ENCODE results near the gene PLD3. TPM values are rescaled to one million over a fixed set of nuclear protein-coding genes. Genes with fewer than 3 reads are reported as not detected.
"Not testable (repeated sequence)": the region's sequence is repeated elsewhere in the genome, so short reads cannot be mapped to it uniquely, and the experiment has no call there.

The PLD3 gene
- total RNA-seq, 2 experiments from 2014 or later, result 57.8 to 69.1 TPM

DNA sequence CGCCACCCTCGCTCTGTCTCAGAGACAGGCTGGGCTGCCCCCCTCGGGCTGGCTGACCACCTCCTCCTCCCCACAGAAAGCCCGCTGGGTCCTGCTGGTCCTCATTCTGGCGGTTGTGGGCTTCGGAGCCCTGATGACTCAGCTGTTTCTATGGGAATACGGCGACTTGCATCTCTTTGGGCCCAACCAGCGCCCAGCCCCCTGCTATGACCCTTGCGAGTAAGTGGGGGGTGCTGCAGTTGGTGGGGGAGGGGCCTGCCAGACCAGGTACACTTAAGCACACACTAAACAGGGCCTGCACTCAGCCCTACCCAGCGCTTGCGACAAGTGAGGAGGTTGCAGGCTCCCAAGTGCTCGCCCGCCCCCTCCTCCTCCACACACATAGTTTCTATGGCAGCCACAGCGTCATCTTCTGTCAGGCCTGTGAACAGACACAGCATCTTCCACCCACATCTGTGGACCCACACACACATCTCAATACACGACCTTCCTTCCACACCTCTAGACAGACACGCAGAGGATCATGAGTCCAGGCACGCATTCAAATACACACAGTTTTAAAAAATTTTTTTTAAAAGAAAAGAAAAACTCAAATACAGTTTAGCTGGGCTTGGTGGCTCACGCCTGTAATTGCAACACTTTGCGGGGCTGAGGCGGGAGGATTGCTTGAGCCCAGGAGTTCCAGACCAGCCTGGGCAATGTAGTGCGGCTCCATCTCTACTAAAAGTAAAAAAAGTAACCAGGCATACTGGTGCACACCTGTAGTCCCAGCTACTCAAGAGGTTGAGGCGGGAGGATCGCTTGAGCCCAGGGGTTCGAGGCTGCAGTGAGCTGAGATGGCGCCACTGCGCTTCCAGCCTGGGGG, 18.4 kb downstream of the PLD3 start:
- peaks cover 8% of the 10 kb centered on the region for H3K36me3 Mint-ChIP-seq (ENCODE audit: low read depth)
- no peaks in the 10 kb centered on the region for H3K27me3 Mint-ChIP-seq
- DNase-seq (no peak), ATAC-seq (no peak)
- H3K27ac Mint-ChIP-seq, result no peak overlapping the region
- ChIA-PET CTCF (interaction anchor here (0.8 to 1.0 kb wide), 2 partner anchors 9 to 49 kb away, joined by 3 read pairs; no protein-coding TSS in a partner anchor), POLR2A (no interaction called here)
- no peaks in the 10 kb centered on the region for H3K9me3 Mint-ChIP-seq (ENCODE audit: low read depth)
- peaks cover 13% of the 10 kb centered on the region for H3K4me1 Mint-ChIP-seq
- intact Hi-C loops (cut with DNase I, micrococcal nuclease), result no loop called here
- no peak overlapping the region for H3K4me3 Mint-ChIP-seq

DNA sequence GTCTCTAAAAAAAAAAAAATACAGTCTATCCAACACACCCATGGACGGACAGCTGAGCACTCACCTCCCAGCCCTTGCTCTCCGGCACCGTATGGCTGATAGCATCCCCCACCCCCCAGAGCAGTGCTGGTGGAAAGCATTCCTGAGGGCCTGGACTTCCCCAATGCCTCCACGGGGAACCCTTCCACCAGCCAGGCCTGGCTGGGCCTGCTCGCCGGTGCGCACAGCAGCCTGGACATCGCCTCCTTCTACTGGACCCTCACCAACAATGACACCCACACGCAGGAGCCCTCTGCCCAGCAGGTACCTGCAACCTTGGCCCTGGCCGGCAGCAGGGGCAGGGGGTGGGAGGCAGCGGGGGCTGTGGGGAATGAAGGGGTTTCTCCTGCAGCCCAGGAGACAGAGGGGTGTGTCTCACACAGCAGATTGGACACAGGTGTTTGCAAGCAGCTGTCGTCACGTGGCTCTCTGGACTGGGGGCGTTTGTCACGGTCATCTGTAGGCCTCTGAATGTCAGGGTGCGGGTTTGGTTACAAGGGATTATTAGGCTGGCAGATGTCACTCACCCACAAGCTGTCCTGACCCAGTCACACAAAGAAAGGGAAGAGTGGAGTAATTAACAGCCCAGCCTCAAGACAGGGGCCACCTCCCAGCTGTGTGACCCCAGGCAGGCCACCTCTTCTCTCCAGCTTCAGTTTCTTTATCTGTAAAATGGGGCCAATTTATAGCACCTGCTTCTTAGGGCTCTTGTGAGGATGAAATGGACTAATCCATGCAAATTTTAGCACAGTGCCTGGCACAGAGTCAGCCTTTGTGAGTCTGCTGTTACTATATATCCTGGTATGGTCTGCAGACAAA, 19.3 kb downstream of the PLD3 start:
- no peak for ATAC-seq
- peaks cover 13% of the 10 kb centered on the region for H3K4me1 Mint-ChIP-seq

DNA sequence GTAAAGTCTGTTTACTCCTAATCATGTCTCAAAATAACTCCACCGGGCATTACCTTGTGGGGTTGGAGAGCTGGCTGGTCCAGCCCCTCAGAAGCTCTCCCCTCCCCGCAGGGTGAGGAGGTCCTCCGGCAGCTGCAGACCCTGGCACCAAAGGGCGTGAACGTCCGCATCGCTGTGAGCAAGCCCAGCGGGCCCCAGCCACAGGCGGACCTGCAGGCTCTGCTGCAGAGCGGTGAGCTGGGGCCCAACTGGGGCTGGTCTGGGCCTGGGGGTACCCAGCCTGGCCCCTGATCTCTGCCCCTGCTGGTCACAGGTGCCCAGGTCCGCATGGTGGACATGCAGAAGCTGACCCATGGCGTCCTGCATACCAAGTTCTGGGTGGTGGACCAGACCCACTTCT, 21.3 kb downstream of the PLD3 start:
- Mint-ChIP-seq H3K9me3 (ENCODE audit: low read depth) (no peaks in the 10 kb centered on the region), H3K4me3 (no peak overlapping the region), H3K27me3 (no peaks in the 10 kb centered on the region), H3K36me3 (ENCODE audit: low read depth) (peaks cover 10% of the 10 kb centered on the region), H3K4me1 (peaks cover 9% of the 10 kb centered on the region), H3K27ac (no peak overlapping the region)
- ATAC-seq, result no peak
- CTCF ChIA-PET, result no interaction called here
- POLR2A ChIA-PET, result no interaction called here
- intact Hi-C loops (cut with DNase I, micrococcal nuclease), result no loop called here
- no peak for DNase-seq

More for the DNA sequence above, 19.3 kb downstream of the PLD3 start:
- no peak overlapping the region for H3K4me3 Mint-ChIP-seq
- ChIA-PET CTCF (interaction anchor here (0.8 kb wide), 1 partner anchor 48 kb away, joined by 3 read pairs; no protein-coding TSS in a partner anchor), POLR2A (no interaction called here)
- no peak overlapping the region for H3K27ac Mint-ChIP-seq
- intact Hi-C loops (cut with DNase I, micrococcal nuclease), result no loop called here
- no peak for DNase-seq
- no peaks in the 10 kb centered on the region for H3K27me3 Mint-ChIP-seq
- peaks cover 8% of the 10 kb centered on the region for H3K36me3 Mint-ChIP-seq (ENCODE audit: low read depth)
- no peaks in the 10 kb centered on the region for H3K9me3 Mint-ChIP-seq (ENCODE audit: low read depth)

DNA sequence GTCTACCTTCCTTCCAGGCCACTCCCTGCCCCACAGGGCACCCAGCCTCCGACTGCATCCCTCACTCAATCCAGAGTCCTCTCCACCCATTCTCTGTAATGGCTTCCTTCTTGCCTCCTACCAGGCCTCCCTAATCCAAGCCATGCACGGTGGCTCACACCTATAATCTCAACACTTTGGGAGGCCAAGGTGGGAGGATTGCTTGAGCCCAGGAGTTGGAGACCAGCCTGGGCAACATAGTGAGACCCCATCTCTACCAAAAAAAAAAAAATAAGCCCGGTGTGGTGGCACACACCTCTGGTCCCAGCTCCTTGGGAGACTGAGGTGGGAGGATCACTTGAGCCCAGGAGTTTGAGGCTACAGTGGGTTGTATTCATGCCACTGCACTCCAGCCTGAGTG, 21.8 kb downstream of the PLD3 start:
- H3K9me3 Mint-ChIP-seq (ENCODE audit: low read depth); DNase-seq; CTCF ChIA-PET; H3K27ac Mint-ChIP-seq; POLR2A ChIA-PET; ATAC-seq; H3K27me3 Mint-ChIP-seq; H3K4me3 Mint-ChIP-seq; intact Hi-C loops (cut with DNase I, micrococcal nuclease); H3K4me1 Mint-ChIP-seq: not testable (repeated sequence)
- H3K36me3 Mint-ChIP-seq (ENCODE audit: low read depth), result peaks cover 10% of the 10 kb centered on the region

DNA sequence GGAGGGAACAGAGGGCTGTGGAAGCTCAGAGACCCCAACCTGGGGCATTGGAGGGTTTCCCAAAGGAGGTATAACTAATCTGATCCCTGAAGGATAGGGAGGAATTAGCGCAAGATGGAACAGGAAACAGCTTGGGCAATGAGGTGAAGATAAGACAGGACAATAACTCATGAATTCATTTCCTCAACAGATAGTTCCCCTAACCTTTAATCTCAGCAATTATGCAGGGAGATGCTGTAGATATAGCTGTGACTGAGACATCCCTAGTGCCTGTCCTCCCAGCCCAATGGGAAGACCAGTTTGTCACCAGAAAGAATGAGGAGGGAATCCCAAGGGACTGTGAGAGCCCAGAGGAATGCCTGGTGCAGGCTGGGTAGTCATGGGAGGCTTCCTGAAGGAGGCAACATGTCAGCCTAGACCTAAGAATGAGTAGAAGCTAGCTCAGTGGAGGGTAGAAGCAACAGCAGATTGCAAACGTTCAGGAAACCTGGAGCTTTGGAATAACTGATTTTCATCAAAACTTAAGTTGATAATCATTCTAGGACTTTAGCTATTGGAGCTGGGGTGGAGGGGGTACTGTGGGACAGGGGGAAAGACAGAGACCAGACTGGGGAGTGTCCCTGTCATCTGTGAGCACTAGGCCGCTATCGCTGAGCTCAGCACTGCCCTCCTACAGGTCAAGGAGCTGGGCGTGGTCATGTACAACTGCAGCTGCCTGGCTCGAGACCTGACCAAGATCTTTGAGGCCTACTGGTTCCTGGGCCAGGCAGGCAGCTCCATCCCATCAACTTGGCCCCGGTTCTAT, 22.7 kb downstream of the PLD3 start:
- intact Hi-C loops (cut with DNase I, micrococcal nuclease), result no loop called here
- ChIA-PET CTCF (interaction anchor here (1.1 kb wide), 1 partner anchor 9 kb away, joined by 3 read pairs; no protein-coding TSS in a partner anchor), POLR2A (interaction anchor here (0.6 kb wide), 1 partner anchor 170 kb away, joined by 5 read pairs; no protein-coding TSS in a partner anchor)
- no peak for ATAC-seq
- no peaks in the 10 kb centered on the region for H3K9me3 Mint-ChIP-seq (ENCODE audit: low read depth)
- no peak overlapping the region for H3K27ac Mint-ChIP-seq
- DNase-seq, result no peak
- H3K4me3 Mint-ChIP-seq, result no peak overlapping the region
- no peaks in the 10 kb centered on the region for H3K27me3 Mint-ChIP-seq
- H3K36me3 Mint-ChIP-seq (ENCODE audit: low read depth), result peaks cover 10% of the 10 kb centered on the region
- H3K4me1 Mint-ChIP-seq, result peaks cover 2% of the 10 kb centered on the region

DNA sequence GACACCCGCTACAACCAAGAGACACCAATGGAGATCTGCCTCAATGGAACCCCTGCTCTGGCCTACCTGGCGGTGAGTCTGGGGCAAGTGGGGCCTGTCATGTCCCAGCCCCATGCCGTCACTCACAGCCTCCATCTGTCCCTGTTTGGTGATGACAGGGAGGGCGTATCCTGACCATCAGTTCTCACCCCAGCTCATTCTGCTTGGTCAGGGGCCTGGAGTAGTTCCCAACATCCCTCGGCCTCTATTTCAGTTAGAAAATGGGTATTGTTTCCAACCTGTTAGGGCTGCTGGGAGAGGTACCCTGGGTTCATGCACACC, 23.3 kb downstream of the PLD3 start:
- ChIA-PET CTCF (interaction anchor here (1.1 kb wide), 1 partner anchor 9 kb away, joined by 3 read pairs; no protein-coding TSS in a partner anchor), POLR2A (no interaction called here)
- Mint-ChIP-seq H3K4me1 (peaks cover 2% of the 10 kb centered on the region), H3K27me3 (no peaks in the 10 kb centered on the region), H3K27ac (no peak overlapping the region), H3K9me3 (ENCODE audit: low read depth) (no peaks in the 10 kb centered on the region), H3K4me3 (no peak overlapping the region), H3K36me3 (ENCODE audit: low read depth) (peaks cover 10% of the 10 kb centered on the region)
- DNase-seq, result no peak
- intact Hi-C loops (cut with DNase I, micrococcal nuclease), result no loop called here
- no peak for ATAC-seq

DNA sequence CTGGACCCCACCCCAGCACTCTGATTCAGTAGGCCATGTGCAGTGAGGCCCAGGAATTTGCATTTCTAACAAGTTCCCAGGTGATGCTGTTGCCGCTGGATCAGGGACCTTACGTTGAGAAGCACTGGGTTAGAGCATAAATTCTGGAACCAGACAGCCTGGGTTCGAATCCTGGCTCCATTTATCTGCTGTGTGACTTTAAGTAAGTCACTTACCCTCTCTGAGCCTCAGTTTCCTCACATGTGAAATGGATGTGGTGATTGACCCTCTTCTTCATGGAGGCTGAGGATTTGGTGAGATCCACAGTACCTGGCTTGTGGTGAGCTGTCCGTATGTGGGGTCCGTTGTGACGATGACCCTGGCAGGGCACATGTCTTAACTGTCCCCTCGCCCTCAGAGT, 25.6 kb downstream of the PLD3 start:
- no peak for DNase-seq
- Mint-ChIP-seq H3K4me3 (no peak overlapping the region), H3K36me3 (ENCODE audit: low read depth) (peaks cover 9% of the 10 kb centered on the region), H3K4me1 (peaks cover 2% of the 10 kb centered on the region), H3K27me3 (no peaks in the 10 kb centered on the region), H3K27ac (no peak overlapping the region), H3K9me3 (ENCODE audit: low read depth) (no peaks in the 10 kb centered on the region)
- POLR2A ChIA-PET, result no interaction called here
- ATAC-seq, result no peak
- intact Hi-C loops (cut with DNase I, micrococcal nuclease), result no loop called here
- CTCF ChIA-PET, result interaction anchor here (0.6 kb wide), 1 partner anchor 90 kb away, joined by 4 read pairs; no protein-coding TSS in a partner anchor

DNA sequence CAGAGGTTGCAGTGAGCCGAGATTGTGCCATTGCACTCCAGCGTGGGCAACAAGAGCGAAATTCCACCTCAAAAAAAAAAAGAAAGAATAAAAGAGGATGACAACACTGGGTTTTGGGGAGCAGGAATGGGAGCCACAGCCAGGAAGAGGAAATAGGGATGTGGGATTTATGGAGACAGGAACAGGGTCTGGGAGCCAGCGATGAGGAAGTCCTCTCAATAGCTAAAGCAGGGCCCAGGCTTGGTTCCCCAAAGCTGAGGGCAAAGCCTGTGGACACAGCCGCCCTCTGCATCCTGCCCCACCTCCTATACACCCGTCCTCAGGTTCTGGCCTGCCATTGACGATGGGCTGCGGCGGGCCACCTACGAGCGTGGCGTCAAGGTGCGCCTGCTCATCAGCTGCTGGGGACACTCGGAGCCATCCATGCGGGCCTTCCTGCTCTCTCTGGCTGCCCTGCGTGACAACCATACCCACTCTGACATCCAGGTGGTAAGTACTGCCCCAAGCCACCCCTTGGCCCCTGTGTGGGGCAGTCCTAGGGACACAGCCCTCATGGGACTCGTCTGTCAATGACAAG, 27.9 kb downstream of the PLD3 start:
- Mint-ChIP-seq H3K4me1 (peaks cover 2% of the 10 kb centered on the region), H3K27me3 (no peaks in the 10 kb centered on the region), H3K36me3 (ENCODE audit: low read depth) (peaks cover 2% of the 10 kb centered on the region), H3K4me3 (no peak overlapping the region), H3K9me3 (ENCODE audit: low read depth) (no peaks in the 10 kb centered on the region), H3K27ac (no peak overlapping the region)
- no peak for DNase-seq
- no peak for ATAC-seq
- intact Hi-C loops (cut with DNase I, micrococcal nuclease), result no loop called here
- ChIA-PET CTCF (no interaction called here), POLR2A (no interaction called here)

DNA sequence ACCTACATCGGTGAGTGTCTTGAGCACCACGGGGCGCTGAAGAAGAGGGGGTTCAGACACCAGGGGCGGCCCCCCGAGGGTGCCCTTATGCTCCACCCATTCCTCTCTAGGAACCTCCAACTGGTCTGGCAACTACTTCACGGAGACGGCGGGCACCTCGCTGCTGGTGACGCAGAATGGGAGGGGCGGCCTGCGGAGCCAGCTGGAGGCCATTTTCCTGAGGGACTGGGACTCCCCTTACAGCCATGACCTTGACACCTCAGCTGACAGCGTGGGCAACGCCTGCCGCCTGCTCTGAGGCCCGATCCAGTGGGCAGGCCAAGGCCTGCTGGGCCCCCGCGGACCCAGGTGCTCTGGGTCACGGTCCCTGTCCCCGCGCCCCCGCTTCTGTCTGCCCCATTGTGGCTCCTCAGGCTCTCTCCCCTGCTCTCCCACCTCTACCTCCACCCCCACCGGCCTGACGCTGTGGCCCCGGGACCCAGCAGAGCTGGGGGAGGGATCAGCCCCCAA, 29.4 kb downstream of the PLD3 start:
- Mint-ChIP-seq H3K27ac (no peak overlapping the region), H3K4me3 (no peak overlapping the region), H3K27me3 (no peaks in the 10 kb centered on the region), H3K36me3 (ENCODE audit: low read depth) (peaks cover 2% of the 10 kb centered on the region), H3K4me1 (peaks cover 2% of the 10 kb centered on the region), H3K9me3 (ENCODE audit: low read depth) (no peaks in the 10 kb centered on the region)
- DNase-seq (no peak), ATAC-seq (no peak)
- ChIA-PET CTCF (interaction anchor here (0.8 kb wide), 1 partner anchor 9 kb away, joined by 6 read pairs; no protein-coding TSS in a partner anchor), POLR2A (no interaction called here)
- intact Hi-C loops (cut with DNase I, micrococcal nuclease), result no loop called here

DNA sequence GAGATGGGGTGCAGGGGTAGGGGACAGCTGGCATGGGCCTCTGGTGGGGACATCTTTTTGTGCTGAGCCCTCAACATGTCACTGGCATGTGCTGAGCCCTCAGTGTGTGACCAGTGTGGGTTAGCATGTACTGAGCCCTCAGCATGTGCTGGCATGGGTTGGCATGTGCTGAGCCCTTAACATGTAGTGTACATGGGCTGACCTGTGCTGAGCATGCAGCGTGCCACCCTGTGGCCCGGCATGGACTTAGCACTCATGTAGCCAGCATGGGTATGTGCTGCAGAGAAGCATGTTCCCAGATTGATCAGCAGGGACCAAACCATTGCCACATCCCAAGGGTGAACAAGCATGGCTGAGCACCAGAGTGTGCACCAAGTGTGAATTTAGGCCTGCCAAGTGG, 30.0 kb downstream of the PLD3 start:
- intact Hi-C loops (cut with DNase I, micrococcal nuclease), result no loop called here
- DNase-seq (no peak), ATAC-seq (no peak)
- H3K4me3 Mint-ChIP-seq, result no peak overlapping the region
- H3K9me3 Mint-ChIP-seq (ENCODE audit: low read depth), result no peaks in the 10 kb centered on the region
- no peaks in the 10 kb centered on the region for H3K27me3 Mint-ChIP-seq
- POLR2A ChIA-PET, result no interaction called here
- no peak overlapping the region for H3K27ac Mint-ChIP-seq
- H3K4me1 Mint-ChIP-seq, result peaks cover 2% of the 10 kb centered on the region
- CTCF ChIA-PET, result no interaction called here
- peaks cover 2% of the 10 kb centered on the region for H3K36me3 Mint-ChIP-seq (ENCODE audit: low read depth)
